Measurements from ENCODE around the gene KMT2C. TPM values are rescaled to one million over a fixed set of nuclear protein-coding genes. Genes with fewer than 3 reads are reported as not detected.

Gene KMT2C
- total and polyA plus RNA-seq, 2 of the 8 experiments (the other 6 are each of a cell fraction or from before 2014, with no cell fraction given) = 9.1 to 40.8 TPM

DNA sequence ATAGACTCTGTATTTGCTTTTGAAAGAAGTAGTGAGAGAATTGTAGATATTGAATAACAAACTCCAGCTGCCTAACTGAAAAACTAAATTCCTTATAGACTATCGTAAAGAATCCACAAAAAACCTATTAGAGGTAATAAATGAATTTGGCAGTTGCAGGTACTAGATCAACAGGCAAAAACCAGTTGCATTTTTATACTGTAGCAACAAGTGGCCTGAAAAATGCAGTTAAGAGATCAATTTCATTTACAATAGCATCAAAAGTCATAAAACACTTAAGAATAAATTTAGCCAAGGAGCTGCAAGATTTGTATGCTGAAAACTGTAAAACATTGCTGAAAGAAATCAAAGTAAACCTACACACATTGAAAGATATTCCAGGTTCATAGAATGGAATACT lies 340.0 kb downstream of the KMT2C start (continued):
- TF ChIP-seq, protein P1, sequence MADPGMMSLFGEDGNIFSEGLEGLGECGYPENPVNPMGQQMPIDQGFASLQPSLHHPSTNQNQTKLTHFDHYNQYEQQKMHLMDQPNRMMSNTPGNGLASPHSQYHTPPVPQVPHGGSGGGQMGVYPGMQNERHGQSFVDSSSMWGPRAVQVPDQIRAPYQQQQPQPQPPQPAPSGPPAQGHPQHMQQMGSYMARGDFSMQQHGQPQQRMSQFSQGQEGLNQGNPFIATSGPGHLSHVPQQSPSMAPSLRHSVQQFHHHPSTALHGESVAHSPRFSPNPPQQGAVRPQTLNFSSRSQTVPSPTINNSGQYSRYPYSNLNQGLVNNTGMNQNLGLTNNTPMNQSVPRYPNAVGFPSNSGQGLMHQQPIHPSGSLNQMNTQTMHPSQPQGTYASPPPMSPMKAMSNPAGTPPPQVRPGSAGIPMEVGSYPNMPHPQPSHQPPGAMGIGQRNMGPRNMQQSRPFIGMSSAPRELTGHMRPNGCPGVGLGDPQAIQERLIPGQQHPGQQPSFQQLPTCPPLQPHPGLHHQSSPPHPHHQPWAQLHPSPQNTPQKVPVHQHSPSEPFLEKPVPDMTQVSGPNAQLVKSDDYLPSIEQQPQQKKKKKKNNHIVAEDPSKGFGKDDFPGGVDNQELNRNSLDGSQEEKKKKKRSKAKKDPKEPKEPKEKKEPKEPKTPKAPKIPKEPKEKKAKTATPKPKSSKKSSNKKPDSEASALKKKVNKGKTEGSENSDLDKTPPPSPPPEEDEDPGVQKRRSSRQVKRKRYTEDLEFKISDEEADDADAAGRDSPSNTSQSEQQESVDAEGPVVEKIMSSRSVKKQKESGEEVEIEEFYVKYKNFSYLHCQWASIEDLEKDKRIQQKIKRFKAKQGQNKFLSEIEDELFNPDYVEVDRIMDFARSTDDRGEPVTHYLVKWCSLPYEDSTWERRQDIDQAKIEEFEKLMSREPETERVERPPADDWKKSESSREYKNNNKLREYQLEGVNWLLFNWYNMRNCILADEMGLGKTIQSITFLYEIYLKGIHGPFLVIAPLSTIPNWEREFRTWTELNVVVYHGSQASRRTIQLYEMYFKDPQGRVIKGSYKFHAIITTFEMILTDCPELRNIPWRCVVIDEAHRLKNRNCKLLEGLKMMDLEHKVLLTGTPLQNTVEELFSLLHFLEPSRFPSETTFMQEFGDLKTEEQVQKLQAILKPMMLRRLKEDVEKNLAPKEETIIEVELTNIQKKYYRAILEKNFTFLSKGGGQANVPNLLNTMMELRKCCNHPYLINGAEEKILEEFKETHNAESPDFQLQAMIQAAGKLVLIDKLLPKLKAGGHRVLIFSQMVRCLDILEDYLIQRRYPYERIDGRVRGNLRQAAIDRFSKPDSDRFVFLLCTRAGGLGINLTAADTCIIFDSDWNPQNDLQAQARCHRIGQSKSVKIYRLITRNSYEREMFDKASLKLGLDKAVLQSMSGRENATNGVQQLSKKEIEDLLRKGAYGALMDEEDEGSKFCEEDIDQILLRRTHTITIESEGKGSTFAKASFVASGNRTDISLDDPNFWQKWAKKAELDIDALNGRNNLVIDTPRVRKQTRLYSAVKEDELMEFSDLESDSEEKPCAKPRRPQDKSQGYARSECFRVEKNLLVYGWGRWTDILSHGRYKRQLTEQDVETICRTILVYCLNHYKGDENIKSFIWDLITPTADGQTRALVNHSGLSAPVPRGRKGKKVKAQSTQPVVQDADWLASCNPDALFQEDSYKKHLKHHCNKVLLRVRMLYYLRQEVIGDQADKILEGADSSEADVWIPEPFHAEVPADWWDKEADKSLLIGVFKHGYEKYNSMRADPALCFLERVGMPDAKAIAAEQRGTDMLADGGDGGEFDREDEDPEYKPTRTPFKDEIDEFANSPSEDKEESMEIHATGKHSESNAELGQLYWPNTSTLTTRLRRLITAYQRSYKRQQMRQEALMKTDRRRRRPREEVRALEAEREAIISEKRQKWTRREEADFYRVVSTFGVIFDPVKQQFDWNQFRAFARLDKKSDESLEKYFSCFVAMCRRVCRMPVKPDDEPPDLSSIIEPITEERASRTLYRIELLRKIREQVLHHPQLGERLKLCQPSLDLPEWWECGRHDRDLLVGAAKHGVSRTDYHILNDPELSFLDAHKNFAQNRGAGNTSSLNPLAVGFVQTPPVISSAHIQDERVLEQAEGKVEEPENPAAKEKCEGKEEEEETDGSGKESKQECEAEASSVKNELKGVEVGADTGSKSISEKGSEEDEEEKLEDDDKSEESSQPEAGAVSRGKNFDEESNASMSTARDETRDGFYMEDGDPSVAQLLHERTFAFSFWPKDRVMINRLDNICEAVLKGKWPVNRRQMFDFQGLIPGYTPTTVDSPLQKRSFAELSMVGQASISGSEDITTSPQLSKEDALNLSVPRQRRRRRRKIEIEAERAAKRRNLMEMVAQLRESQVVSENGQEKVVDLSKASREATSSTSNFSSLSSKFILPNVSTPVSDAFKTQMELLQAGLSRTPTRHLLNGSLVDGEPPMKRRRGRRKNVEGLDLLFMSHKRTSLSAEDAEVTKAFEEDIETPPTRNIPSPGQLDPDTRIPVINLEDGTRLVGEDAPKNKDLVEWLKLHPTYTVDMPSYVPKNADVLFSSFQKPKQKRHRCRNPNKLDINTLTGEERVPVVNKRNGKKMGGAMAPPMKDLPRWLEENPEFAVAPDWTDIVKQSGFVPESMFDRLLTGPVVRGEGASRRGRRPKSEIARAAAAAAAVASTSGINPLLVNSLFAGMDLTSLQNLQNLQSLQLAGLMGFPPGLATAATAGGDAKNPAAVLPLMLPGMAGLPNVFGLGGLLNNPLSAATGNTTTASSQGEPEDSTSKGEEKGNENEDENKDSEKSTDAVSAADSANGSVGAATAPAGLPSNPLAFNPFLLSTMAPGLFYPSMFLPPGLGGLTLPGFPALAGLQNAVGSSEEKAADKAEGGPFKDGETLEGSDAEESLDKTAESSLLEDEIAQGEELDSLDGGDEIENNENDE (IDR thresholded peaks at IDR 0.05; ENCODE audit: insufficient replicate concordance, low read length) = no peak
- TF ChIP-seq MAFK (IDR thresholded peaks at IDR 0.05; ENCODE audit: low read depth, low read length) (no peak), BRCA1 (IDR thresholded peaks at IDR 0.05; ENCODE audit: low read depth, low read length) (no peak), FOSL1 (IDR thresholded peaks at IDR 0.05; ENCODE audit: insufficient read depth, low read depth, low read length) (no peak), POLR2AphosphoS5 (IDR thresholded peaks at IDR 0.05; ENCODE audit: low read depth, low read length) (no peak), CHD1 (IDR thresholded peaks at IDR 0.05; ENCODE audit: low read depth, low read length) (no peak), RFX5 (IDR thresholded peaks at IDR 0.05; ENCODE audit: borderline replicate concordance, low read depth, low read length) (no peak), HDAC6 (IDR thresholded peaks at IDR 0.05; ENCODE audit: low read depth, low read length) (no peak)
- TF ChIP-seq, protein P2, sequence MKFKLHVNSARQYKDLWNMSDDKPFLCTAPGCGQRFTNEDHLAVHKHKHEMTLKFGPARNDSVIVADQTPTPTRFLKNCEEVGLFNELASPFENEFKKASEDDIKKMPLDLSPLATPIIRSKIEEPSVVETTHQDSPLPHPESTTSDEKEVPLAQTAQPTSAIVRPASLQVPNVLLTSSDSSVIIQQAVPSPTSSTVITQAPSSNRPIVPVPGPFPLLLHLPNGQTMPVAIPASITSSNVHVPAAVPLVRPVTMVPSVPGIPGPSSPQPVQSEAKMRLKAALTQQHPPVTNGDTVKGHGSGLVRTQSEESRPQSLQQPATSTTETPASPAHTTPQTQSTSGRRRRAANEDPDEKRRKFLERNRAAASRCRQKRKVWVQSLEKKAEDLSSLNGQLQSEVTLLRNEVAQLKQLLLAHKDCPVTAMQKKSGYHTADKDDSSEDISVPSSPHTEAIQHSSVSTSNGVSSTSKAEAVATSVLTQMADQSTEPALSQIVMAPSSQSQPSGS (IDR thresholded peaks at IDR 0.05; ENCODE audit: low read length) = no peak
- TF ChIP-seq, protein P3, sequence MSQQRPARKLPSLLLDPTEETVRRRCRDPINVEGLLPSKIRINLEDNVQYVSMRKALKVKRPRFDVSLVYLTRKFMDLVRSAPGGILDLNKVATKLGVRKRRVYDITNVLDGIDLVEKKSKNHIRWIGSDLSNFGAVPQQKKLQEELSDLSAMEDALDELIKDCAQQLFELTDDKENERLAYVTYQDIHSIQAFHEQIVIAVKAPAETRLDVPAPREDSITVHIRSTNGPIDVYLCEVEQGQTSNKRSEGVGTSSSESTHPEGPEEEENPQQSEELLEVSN (IDR thresholded peaks at IDR 0.05) = no peak

Data from H1 (cell line).